GM18909 (cell line): Measurements from ENCODE around the gene SHC1.
"Not testable (repeated sequence)": the region's sequence is repeated elsewhere in the genome, so short reads cannot be mapped to it uniquely, and the experiment has no call there.

ENCODE experiments used
- ATAC-seq: cut with Tn5 transposase; IDR thresholded peaks from one replicate; pipeline ENCODE4 v1.9.1; 2021; ENCODE audit warnings: mild to moderate bottlenecking; ENCODE audit not compliant: unreplicated experiment, poor library complexity

Gene SHC1

GRCh38 chr1:154996966-154997701, 26.6 kb upstream of the SHC1 start:
- no peak for ATAC-seq

DNA sequence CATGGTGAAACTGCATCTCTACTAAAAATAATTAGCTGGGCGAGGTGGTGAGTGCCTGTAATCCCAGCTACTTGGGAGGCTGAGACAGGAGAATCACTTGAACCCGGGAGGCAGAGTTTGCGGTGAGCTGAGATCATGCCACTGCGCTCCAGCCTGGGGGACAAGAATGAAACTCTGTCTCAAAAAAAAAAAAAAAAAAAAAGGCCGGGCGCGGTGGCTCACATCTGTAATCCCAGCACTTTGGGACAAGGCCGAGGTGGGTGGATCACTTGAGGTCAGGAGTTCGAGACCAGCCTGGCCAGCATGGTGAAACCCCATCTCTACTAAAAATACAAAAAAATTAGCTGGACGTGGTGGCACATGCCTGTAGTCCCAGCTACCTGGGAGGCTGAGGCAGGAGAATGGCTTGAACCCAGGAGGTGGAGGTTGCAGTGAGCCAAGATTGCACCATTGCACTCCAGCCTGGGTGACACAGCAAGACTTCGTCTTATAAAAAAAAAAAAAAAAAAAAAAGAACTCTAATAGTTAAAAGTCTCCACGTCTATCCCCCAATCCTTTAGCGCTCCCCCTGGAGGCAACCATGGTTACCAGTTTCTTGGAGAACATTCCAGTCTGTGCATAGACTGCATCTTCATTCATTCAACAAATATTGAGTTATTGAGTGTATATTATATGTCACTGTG, 24.9 kb upstream of the SHC1 start:
- ATAC-seq: not testable (repeated sequence)

- ATAC-seq: no peak
Measured at GRCh38 chr1:154994591-154994990, 24.0 kb upstream of the SHC1 start.

GRCh38 chr1:154994269-154994587, 23.7 kb upstream of the SHC1 start:
- no peak for ATAC-seq

- no peak for ATAC-seq
Measured at GRCh38 chr1:154993572-154994268, 23.2 kb upstream of the SHC1 start, which contains the start of gene LENEP. TSS of gene LENEP (plus strand) at chr1:154993586. CDS start at chr1:154993608, 22 bp downstream.

DNA sequence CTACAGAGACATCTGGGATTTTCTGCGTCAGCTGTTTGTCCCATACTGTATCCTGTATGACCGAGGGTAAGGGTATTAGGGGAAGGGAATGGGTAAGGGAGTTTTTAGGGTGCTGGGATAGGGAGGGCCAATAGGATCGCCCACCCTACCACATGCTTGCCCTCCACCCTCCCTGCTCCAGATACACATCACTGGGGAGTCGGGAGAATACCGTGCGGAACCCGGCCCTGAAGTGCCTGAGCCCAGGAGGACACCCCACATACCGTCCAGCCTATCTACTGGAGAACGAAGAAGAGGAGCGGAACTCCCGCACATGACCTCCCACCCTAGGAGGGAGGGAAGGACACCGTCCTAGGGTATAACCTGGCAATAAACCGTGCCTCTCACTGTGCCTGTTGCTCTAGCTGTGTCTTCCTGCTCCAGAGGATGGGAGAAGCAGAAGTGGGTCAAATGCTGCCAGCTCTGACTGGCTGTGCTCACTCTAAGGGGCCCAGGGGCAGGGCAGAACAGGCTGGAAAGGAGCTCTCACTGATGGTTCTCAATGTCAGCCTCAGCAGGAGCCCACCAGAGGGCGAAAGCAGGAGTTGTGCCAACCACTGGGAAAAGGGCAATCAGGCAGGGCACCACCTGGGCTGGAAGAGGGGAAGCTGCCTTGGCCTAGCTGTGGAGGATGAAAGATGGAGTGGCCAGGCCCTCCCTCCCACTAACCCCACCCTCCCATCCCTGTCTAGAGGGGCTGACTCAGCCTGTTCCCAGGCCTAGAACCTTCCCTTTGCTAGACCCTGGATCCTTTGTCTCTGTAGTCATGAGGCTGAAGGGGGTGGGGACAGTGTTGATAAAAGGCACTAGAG, 22.4 kb upstream of the SHC1 start:
- no peak for ATAC-seq

GRCh38 chr1:154990276-154990675, 19.7 kb upstream of the SHC1 start:
- ATAC-seq: no peak

DNA sequence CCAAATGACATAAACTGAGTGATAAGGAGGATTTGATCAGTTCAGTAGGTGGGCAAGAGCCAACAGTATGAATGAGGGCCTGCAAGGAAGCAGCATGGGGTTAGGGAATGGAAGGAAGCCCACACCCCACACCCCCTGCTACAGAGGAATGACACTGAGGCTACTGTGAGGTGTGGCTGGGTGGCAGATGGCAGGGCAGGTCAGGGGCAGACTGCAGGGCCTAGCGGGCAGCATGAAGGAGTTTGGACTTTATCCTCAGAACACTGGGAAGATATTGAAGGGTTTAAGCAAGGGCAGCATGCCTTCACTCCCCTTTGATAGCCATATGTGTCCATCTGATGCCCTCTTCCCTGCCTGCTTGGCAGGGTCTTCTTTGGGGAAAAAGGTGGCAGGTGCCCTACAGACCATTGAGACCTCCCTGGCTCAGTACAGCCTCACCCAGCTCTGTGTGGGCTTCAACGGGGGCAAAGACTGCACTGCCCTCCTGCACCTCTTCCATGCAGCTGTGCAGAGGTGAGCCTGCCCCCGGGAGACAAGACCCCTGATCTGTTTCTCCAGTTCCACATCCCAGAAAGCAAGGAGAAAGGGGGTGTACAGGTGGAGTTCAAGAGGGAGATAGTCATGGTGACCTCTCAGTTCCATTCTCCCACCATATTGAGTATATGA, 18.8 kb upstream of the SHC1 start:
- ATAC-seq: no peak

DNA sequence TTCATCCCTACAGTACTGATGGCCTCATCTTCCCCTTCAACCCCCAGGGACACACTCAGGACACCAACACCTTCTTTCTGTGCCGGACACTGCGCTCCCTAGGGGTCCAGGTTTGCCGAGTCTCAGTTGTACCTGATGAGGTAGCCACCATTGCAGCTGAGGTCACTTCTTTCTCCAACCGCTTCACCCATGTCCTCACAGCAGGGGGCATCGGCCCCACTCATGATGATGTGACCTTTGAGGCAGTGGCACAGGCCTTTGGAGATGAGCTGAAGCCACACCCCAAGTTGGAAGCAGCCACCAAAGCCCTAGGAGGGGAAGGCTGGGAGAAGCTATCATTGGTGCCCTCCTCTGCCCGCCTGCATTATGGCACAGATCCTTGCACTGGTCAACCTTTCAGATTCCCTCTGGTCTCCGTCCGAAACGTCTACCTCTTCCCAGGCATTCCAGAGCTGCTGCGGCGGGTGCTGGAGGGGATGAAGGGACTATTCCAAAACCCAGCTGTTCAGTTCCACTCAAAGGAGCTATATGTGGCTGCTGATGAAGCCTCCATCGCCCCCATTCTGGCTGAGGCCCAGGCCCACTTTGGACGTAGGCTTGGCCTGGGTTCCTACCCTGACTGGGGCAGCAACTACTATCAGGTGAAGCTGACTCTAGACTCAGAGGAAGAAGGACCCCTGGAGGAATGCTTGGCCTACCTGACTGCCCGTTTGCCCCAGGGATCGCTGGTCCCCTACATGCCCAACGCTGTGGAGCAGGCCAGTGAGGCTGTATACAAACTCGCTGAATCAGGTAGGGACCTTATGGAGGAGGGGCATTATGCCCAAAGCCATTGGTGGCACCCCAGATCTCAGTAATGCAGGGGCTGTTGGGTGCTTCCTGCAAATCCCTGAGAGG, 17.8 kb upstream of the SHC1 start:
- ATAC-seq: no peak

- no peak for ATAC-seq
Measured at GRCh38 chr1:154987326-154987725, 16.8 kb upstream of the SHC1 start.

DNA sequence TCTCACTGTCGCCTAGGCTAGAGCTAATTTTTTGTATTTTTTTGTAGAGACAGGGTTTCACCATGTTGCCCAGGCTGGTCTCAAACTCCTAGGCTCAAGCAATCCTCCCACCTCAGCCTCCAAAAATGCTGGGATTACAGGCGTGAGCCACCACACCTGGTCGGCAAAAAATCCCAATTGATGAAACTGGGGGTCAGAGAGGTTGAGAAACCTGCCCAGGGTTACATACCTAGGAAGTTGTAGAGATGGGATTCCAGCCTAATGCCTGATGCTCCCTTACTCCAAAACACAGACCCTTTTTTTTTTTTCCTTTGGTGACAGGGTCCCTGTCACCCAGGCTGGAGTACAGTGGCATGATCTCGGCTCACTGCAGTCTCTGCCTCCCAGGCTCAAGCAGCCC, 16.2 kb upstream of the SHC1 start:
- not testable (repeated sequence) for ATAC-seq

GRCh38 chr1:154983776-154984466, 13.4 kb upstream of the SHC1 start:
- no peak for ATAC-seq

- peak; percentile 98 for ATAC-seq
Measured at GRCh38 chr1:154982897-154983648, 12.5 kb upstream of the SHC1 start, which contains the start of gene FLAD1. TSS of gene FLAD1 (plus strand) at chr1:154983344. CDS start at chr1:154983695, 351 bp downstream.

DNA sequence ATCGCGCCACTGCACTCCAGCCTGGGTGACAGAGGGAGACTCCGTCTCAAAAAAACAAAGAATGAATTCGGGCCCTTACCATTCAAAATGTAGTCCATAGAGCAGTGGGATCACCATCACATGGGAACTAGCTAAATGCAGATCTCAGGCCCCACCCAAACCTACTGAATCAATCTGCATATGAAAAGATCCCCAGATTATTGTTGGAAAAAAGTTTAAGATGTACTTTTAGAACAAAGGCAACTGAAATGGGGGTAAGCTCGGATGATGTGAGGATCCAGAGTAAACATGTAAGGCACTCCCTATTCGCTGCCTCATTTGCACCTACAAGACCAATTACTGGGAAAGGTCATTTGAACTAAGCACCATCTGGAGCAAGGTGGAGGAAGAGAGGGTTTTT, 11.8 kb upstream of the SHC1 start:
- ATAC-seq: no peak

DNA sequence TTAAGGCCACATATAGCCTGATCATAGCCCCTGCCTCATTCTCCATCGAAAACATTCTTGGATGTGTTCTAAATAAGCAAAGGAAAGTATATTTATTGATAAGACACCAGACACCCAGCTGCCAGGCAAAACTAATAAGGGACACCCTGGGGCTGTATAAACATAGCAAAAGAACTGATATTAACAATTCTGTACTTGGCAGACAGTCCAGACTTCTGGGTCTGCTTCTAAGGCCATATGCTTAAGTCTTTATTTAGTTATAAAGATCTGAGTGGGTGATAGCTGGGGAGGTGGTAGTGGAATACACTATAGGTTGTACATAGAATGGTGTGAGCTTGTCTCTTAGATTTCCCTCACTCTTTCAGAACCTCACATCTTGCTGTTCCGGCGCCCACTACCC, 7.8 kb upstream of the SHC1 start:
- ATAC-seq: no peak

DNA sequence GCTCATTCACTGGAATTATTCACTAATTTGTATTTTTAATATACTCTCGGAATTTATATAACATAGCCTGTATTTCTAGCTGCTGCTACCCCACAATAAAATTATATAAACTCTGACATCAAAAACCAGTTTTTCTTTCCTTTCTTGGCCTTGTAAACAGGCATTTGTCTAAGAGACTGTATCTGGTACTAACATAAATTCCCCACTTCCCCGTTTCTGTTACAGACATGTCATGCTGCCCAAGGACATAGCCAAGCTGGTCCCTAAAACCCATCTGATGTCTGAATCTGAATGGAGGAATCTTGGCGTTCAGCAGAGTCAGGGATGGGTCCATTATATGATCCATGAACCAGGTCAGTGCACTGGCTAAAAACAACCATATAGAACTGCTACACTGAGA, 7.2 kb upstream of the SHC1 start:
- ATAC-seq: not testable (repeated sequence)

DNA sequence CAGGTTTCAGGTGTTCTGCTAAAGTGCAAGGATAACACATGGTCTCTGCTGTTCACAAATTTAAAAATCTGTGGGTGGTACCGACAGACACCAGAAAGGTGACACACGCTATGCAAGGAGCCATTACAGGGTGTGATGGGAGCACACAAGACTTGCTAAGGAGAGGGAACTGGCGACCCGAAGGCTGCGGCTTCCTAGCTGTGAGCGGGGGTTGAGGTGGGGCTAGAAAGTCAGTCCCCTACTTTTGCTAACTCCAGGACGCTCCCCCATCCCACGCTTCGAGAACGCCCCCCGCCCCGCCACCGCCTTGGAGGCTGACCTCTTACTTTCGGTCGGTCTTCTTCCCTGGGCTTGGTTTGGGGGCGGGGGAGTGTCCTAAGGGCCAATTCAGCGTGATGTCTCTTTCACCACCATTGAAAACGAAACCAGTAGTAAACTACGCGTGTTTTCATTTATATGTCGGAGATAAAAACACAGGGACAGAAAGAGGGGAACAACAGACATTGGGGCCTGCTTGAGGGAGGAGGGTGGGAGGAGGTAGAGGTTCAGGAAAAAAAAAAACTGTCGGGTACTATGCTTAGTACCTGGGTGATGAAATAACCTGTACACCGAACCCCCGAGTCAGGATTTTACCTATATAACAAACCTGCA, 5.0 kb upstream of the SHC1 start:
- no peak for ATAC-seq
